Measurements from ENCODE around the gene PTPRU. TPM values are rescaled to one million over a fixed set of nuclear protein-coding genes. Genes with fewer than 3 reads are reported as not detected.

Gene PTPRU
- total RNA-seq, 1 donor from 2014 or later: 32.7 TPM

DNA sequence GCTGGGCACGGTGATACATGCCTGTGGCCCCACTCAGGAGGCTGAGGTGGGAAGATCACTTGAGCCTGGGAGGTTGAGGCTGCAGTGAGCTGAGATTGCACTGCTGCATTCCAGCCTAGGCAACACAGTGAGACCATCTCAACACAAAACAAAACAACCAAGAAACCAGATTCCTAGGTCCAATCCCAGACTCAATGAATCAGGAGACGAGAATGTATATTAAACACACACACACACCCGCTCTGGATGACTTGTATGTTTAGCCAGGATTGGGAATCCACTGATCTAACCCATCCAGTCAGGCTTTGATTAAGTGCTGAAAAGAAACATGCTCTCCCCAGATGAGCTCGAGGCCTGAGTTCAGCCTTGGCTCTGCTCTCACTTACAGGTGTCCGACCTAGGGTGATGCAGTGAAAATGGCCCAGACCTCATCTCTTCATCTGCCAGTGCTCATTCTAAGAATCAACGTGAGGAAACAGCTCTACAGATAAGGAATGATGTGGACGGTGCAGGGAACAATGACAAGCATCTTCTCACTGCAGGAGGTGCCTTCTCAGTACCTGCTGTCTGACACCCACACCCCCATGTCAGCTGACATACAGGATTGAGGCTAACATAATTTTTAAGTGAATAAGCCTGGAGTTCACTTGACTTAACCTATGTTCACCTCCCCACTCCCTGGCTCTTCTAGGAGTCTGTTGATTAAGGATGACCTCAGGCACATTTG lies 39.3 kb upstream of the PTPRU start:
- Histone ChIP-seq H3K9me3 (no peaks in the 10 kb centered on the region), H3K27me3 (no peaks in the 10 kb centered on the region), H3K4me3 (no peak overlapping the region), H3K4me1 (peaks cover 0 to 1% of the 10 kb centered on the region in 2 donors), H3K36me3 (peaks cover 15 to 51% of the 10 kb centered on the region in 2 donors), H3K27ac (no peak overlapping the region)
- TF ChIP-seq, protein P1, sequence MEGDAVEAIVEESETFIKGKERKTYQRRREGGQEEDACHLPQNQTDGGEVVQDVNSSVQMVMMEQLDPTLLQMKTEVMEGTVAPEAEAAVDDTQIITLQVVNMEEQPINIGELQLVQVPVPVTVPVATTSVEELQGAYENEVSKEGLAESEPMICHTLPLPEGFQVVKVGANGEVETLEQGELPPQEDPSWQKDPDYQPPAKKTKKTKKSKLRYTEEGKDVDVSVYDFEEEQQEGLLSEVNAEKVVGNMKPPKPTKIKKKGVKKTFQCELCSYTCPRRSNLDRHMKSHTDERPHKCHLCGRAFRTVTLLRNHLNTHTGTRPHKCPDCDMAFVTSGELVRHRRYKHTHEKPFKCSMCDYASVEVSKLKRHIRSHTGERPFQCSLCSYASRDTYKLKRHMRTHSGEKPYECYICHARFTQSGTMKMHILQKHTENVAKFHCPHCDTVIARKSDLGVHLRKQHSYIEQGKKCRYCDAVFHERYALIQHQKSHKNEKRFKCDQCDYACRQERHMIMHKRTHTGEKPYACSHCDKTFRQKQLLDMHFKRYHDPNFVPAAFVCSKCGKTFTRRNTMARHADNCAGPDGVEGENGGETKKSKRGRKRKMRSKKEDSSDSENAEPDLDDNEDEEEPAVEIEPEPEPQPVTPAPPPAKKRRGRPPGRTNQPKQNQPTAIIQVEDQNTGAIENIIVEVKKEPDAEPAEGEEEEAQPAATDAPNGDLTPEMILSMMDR (IDR thresholded peaks at IDR 0.05): no peak
- DNase-seq (ENCODE audit: low spot score in 2 of 2): no peak
- intact Hi-C loops (cut with DNase I): no loop called here

- Histone ChIP-seq H3K4me1 (peaks cover 0 to 7% of the 10 kb centered on the region in 2 donors), H3K27ac (no peak overlapping the region), H3K36me3 (peaks cover 15 to 51% of the 10 kb centered on the region in 2 donors), H3K9me3 (no peaks in the 10 kb centered on the region), H3K27me3 (no peaks in the 10 kb centered on the region), H3K4me3 (no peak overlapping the region)
- no peak for DNase-seq (ENCODE audit: low spot score in 2 of 2)
- TF ChIP-seq, protein P1 (IDR thresholded peaks at IDR 0.05): no peak
- intact Hi-C loops (cut with DNase I): no loop called here
These were observed 38.8 kb upstream of the PTPRU start for GRCh38 chr1:29197590-29197924.

DNA sequence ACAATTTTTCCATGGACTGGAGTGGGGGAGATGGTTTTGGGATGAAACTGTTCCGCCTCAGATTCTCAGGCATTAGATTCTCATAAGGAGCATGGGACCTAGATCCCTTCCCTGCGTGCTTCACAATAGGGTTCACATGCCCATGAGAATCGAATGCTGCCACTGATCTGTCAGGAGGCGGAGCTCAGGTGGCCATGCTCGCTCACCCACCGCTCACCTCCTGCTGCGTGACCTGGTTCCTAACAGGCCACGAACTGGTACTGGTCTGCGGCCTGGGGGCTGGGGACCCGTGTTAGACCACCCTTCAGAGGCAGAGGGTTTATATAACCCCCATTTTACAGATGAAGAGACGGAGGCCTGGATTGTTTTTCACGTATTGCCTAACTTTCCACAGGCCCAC lies 38.3 kb upstream of the PTPRU start:
- no peak for DNase-seq (ENCODE audit: low spot score in 2 of 2)
- intact Hi-C loops (cut with DNase I): no loop called here
- peaks cover 15 to 49% of the 10 kb centered on the region in 2 donors for H3K36me3 ChIP-seq

GRCh38 chr1:29200906-29201594 lies 35.3 kb upstream of the PTPRU start:
- intact Hi-C loops (cut with DNase I): loop anchor here (5.0 kb wide), 2 partner anchors 149 to 164 kb away; no protein-coding TSS in a partner anchor
- peaks cover 8 to 43% of the 10 kb centered on the region in 2 donors for H3K36me3 ChIP-seq

More for the DNA sequence above, 38.3 kb upstream of the PTPRU start:
- H3K4me1 ChIP-seq: peaks cover 0 to 7% of the 10 kb centered on the region in 2 donors
- TF ChIP-seq, protein P1 (IDR thresholded peaks at IDR 0.05): no peak
- no peaks in the 10 kb centered on the region for H3K9me3 ChIP-seq
- no peak overlapping the region for H3K27ac ChIP-seq
- H3K27me3 ChIP-seq: no peaks in the 10 kb centered on the region
- H3K4me3 ChIP-seq: no peak overlapping the region

DNA sequence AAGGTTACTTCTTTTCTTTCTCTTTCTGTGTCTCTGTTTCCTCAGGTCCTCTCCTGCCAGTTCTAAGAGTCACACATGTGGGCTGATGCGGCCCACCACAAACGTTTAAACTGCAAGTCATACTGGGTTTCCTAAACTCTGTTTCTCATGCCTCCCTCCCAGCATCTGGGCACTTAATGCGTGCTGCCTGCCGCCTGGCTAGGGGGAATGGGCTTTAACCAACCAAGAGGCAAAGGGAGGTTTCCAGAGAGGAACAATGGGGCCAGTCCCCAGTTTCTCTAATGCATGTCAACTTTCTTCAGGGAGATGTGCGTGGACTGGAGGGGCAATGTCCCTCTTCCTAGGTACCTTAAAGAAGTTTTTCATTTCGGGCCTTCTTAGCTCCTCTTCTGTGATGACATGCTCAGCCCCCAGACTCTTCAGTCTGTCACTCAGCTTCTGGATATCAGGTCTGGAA lies 34.7 kb upstream of the PTPRU start:
- Histone ChIP-seq H3K27ac (peak overlapping the region; percentile 90 to 91), H3K36me3 (peaks cover 8 to 48% of the 10 kb centered on the region in 2 donors), H3K9me3 (no peaks in the 10 kb centered on the region), H3K4me1 (peaks cover 0 to 7% of the 10 kb centered on the region in 2 donors), H3K4me3 (no peak overlapping the region), H3K27me3 (no peaks in the 10 kb centered on the region)
- no peak for DNase-seq (ENCODE audit: low spot score in 2 of 2)
- intact Hi-C loops (cut with DNase I): loop anchor here (1.0 to 5.0 kb wide), 6 partner anchors 19 to 417 kb away; no protein-coding TSS in a partner anchor
- TF ChIP-seq, protein P1 (IDR thresholded peaks at IDR 0.05): no peak

More at GRCh38 chr1:29200906-29201594, 35.3 kb upstream of the PTPRU start:
- Histone ChIP-seq H3K9me3 (no peaks in the 10 kb centered on the region), H3K27me3 (no peaks in the 10 kb centered on the region), H3K27ac (peak overlapping the region in 1 of 2 donors; percentile 90), H3K4me3 (no peak overlapping the region), H3K4me1 (peaks cover 0 to 7% of the 10 kb centered on the region in 2 donors)
- TF ChIP-seq, protein P1 (IDR thresholded peaks at IDR 0.05): no peak
- DNase-seq (ENCODE audit: low spot score in 2 of 2): no peak
